GM12864 (cell line): ENCODE data around the gene SLC25A34.

ENCODE experiments used
- DNase-seq: peaks from one replicate; pipeline ENCODE4 v3.0.0-alpha.2; 2011; ENCODE audit warnings: low read depth
- H3K4me3 ChIP-seq: 2 replicates; pipeline ENCODE4 v1.5.1; 2011; ENCODE audit warnings: mild to moderate bottlenecking, low read depth, low read length, control low read depth
- CTCF ChIP-seq: IDR thresholded peaks from 2 replicates; pipeline ENCODE4 v1.5.1; 2011; ENCODE audit warnings: low read depth, mild to moderate bottlenecking, moderate library complexity, low read length, control low read depth, inconsistent platforms; ENCODE audit errors: missing control alignments

Gene SLC25A34

GRCh38 chr1:15775706-15776105 is 39.6 kb downstream of the SLC25A34 start:
- no peak for TF ChIP-seq CTCF
- no peak overlapping the region for H3K4me3 ChIP-seq
- no peak for DNase-seq

- no peak for DNase-seq
- TF ChIP-seq CTCF = no peak
- no peak overlapping the region for H3K4me3 ChIP-seq
Measured at GRCh38 chr1:15777909-15778707, 42.0 kb downstream of the SLC25A34 start.

- TF ChIP-seq CTCF = no peak
- DNase-seq = no peak
- no peak overlapping the region for H3K4me3 ChIP-seq
Measured at GRCh38 chr1:15785683-15786082, 49.6 kb downstream of the SLC25A34 start.

GRCh38 chr1:15786581-15786980 is 50.5 kb downstream of the SLC25A34 start:
- TF ChIP-seq CTCF = no peak
- H3K4me3 ChIP-seq = no peak overlapping the region
- no peak for DNase-seq

GRCh38 chr1:15788624-15789301 is 52.7 kb downstream of the SLC25A34 start:
- TF ChIP-seq CTCF = no peak
- no peak overlapping the region for H3K4me3 ChIP-seq
- no peak for DNase-seq
